Activated CD4-positive, alpha-beta T cell treated with anti-CD3 and anti-CD28 coated beads for 48 hours (primary cell): ENCODE results near the gene SNU13.
"Not testable (repeated sequence)": the region's sequence is repeated elsewhere in the genome, so short reads cannot be mapped to it uniquely, and the experiment has no call there.

ENCODE experiments used
- DNase-seq: peaks from one replicate; pipeline ENCODE4 v3.0.0-alpha.2; 2020

SNU13 gene

GRCh38 chr22:41638124-41638523 is 50.5 kb downstream of the SNU13 start:
- DNase-seq, result no peak

GRCh38 chr22:41637623-41638022 is 51.0 kb downstream of the SNU13 start:
- not testable (repeated sequence) for DNase-seq

GRCh38 chr22:41636467-41636866 is 52.2 kb downstream of the SNU13 start:
- DNase-seq, result no peak

GRCh38 chr22:41634610-41635009 is 54.1 kb downstream of the SNU13 start:
- not testable (repeated sequence) for DNase-seq

GRCh38 chr22:41631615-41632014 is 57.1 kb downstream of the SNU13 start:
- DNase-seq, result not testable (repeated sequence)

- not testable (repeated sequence) for DNase-seq
Measured at GRCh38 chr22:41631115-41631514, 57.6 kb downstream of the SNU13 start.

GRCh38 chr22:41625577-41625976 is 63.1 kb downstream of the SNU13 start:
- DNase-seq, result no peak
